Hepatocyte (in vitro differentiated cells): ENCODE results near the gene ANO9.

Source experiments
- CTCF ChIP-seq: fragments of 200-600 bp; sonication (generic); IDR thresholded peaks from 2 replicates; pipeline ENCODE4 v1.5.1; 2016; ENCODE audit warnings: antibody characterized with exemption, mild to moderate bottlenecking; ENCODE audit not compliant: poor library complexity
- EZH2 ChIP-seq: fragments of 200-600 bp; sonication (generic); IDR thresholded peaks from 2 replicates; pipeline ENCODE4 v1.6.1; 2016; ENCODE audit warnings: antibody characterized with exemption, mild to moderate bottlenecking, borderline replicate concordance

GRCh38 chr11:377883-378500 is 63.8 kb downstream of the ANO9 start:
- TF ChIP-seq CTCF (no peak), EZH2 (no peak)
